ENCODE results near the gene TXNL4B.
"Not testable (repeated sequence)": the region's sequence is repeated elsewhere in the genome, so short reads cannot be mapped to it uniquely, and the experiment has no call there.

The TXNL4B gene

DNA sequence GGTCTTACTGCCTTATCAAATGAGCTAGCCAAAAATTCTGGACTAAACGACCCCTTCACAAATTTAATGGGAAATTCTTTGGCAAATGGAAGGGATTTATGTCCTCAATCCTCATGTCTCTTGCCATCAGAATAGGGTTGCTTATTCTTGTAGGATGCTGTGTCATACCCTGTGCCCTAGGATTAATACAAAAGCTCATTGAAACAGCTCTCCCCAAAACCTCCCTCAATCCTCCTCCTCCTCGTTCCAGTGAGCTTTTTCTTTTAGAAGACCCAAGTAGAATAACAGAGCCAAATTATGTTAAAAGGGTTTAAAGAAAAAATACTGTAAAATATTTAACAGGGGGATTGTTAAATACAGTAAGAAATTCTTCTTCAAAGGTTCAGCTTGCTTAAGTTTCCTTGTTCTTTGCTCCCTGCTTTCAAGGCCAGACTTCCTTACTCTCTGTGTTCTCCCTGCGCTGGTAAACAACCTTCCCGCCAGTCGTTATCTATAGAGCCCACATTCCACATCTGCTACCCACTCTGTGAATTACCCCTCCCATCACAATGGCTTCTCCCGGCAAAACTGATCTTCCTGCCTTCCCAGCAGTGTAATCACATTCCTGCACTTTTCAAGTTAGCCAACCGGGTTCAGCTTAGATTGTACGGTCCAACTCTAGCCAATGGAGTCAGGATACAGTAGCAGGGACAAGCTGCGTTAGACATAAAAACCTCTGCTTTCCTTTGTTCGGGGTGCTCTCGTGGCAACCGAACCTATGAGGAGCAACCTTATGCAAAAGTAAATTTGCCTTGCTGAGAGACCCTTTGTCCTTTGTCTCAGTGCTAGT, 20.7 kb downstream of the TXNL4B start:
- no peak for DNase-seq

DNA sequence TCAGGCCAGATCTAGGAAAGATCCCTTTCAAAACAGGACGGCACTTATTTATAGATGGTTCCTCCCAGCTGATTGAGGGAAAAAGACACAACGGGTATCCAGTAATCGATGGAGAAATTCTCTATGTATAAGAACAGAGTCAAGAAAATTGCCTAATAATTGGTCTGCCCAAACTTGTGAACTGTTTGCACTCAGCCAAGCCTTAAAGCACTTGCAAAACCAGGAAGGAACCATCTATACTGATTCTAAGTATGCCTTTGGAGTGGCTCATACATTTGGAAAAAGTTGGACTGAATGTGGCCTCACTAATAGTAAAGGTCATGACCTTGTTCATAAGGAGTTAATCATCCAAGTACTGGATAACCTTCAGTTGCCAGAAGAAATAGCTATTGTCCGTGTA, 24.5 kb downstream of the TXNL4B start:
- DNase-seq = no peak

- no peak for DNase-seq
These were observed 26.7 kb downstream of the TXNL4B start for GRCh38 chr16:72066747-72067146.

DNA sequence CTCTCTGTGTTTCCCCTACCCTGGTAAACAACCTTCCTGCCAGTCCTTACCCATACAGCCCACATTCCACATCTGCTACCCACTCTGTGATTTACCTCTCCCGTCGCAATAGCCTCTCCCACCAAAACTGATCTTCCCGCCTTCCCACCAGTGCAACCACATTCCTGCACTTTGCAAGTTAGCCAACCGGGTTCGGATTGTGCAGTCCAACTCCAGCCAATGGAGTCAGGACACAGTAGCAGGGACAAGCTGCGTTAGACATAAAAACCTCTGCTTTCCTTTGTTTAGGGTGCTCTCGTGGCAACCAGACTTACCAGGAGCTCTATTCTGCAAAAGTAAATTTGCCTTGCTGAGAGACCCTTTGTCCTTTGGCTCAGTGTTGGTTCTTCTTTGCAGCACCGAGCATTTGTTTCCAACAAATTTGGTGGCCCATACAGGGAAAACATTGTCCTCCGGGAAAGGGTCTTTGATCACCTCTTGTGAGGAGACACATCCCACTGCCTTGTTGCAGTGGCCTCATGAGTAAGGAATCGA, 29.0 kb downstream of the TXNL4B start:
- no peak for DNase-seq

- no peak for DNase-seq
These were observed 31.9 kb downstream of the TXNL4B start for GRCh38 chr16:72061564-72061963.

GRCh38 chr16:72060405-72060804, 33.0 kb downstream of the TXNL4B start:
- DNase-seq = no peak

GRCh38 chr16:72059060-72059459, 34.4 kb downstream of the TXNL4B start:
- not testable (repeated sequence) for DNase-seq

DNA sequence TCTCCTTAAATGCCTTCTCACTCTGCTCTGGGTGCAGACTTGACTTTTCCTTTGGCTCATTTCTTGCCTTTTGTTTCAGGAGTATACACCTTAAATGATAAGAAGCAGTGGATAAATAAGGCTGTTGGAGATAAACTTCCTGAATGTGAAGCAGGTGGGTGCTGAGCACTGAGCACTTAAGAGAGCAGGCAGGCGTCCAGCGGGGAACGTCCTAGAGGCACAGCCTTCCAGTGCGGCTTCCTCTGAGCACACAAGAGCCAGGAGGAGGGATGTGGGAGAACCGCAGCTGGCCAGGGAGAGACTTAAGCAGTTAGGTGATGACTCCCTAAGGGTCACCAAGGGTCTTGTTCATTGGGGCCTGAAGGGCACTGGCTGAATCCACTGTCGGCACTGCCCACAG, 36.1 kb downstream of the TXNL4B start:
- DNase-seq = not testable (repeated sequence)

DNA sequence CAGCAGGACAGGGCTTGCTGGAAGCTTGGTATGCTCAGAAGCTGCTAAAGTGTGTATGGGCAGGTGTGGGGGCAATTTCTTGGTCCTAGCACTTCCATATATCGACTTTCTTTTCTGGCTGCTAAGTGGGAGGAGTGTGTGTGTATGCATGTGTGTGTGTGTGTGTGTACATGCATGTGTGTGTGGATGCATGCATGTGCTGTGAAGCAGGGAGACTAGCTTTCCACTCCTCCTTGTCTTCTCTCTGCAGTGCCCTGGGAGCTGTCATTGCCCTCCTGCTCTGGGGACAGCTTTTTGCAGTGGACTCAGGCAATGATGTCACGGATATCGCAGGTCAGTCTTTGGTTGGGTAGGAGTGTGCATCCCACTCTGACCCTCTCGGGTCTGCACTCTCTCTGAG, 37.5 kb downstream of the TXNL4B start:
- no peak for DNase-seq

- not testable (repeated sequence) for DNase-seq
These were observed 39.1 kb downstream of the TXNL4B start, which contains the start of gene HP for GRCh38 chr16:72054254-72054847. HP (plus strand) TSS chr16:72054505; CDS start chr16:72054653, 148 bp downstream.

- no peak for DNase-seq
These were observed 41.6 kb downstream of the TXNL4B start for GRCh38 chr16:72051818-72052217.

- DNase-seq = no peak
These were observed 42.5 kb downstream of the TXNL4B start for GRCh38 chr16:72050769-72051464.

DNA sequence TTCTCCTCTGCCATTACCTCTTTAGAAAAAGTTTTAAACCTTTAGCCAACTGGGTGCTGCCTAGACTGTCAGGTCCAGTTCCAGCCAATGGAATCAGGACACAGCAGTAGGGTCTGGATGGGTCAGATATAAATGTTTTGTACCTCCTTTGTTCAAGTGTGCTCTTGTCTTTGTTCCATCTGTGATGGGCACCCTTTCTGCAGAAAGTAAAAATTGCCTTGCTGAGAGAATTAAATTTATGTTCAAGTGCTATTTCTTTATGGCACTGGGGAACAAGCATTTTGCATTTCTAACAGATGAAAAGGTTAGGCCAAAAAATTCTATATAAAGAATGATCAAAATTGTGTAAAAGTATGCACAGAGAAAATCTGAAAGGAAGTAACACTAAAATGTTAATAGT, 44.3 kb downstream of the TXNL4B start:
- DNase-seq = no peak

GRCh38 chr16:72044825-72045359, 48.5 kb downstream of the TXNL4B start:
- no peak for DNase-seq

DNA sequence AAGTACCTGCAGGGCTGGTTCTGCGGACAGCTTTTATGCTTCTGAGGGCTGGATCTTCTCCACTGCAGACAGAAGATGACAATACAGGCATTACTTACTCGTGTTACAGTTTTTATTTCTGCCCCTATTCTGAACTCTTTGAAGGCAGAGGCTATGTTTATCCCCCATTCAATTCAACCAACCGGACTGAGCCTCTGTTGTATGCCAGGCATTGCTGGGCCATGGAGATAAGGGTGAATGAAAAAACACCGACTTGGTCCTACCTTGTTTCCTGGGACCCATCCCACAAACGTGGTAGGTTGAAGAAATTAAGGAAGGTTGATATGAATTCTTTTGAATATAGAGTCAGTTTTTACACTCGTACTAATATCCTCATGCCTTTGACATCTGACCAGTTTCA, 49.1 kb downstream of the TXNL4B start:
- no peak for DNase-seq

GRCh38 chr16:72043539-72043938, 49.9 kb downstream of the TXNL4B start:
- no peak for DNase-seq

DNA sequence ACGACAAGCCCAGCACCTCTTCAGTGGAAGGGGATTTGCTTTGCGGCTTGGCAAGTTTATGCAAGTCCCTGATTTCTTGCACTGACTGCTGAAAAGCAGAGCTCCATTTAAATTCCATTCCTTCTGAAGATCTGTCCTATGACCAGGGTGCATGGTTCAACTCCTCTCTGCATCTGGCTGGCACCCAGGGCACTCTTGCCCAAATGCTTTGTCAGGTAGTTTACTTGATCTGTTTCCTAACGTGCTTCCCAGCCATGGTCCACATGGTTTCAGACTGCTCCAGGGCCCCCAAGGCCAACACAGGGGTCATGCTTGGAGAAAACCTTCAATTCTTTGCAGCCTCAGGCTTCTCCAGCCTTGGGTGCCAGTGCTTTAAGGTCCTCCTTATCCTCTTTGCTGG, 50.4 kb downstream of the TXNL4B start:
- DNase-seq = no peak

DNA sequence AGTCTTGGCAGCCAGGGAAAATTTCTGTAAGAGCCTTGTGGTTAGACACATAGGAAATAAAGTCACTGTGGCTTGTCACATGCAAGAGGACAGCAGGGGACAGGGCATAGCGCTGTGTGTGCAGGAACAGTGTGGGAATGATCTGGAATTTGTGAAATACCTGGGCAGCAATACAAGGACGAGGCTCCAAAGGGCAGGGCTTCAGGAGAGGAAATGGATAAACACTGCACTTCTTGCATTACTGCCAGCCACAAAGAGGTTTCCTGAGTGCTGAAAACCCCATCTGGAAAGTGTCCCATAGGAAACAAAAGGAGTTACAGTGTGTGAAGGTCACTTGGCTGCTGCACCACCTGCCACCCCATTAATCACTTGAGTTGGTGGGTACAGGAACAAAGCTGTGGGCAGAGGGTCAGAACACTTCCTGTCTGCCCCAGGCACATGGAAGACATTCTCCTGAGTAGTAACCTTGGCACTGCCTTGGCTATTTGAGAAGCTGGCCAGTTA, 51.2 kb downstream of the TXNL4B start:
- no peak for DNase-seq

DNA sequence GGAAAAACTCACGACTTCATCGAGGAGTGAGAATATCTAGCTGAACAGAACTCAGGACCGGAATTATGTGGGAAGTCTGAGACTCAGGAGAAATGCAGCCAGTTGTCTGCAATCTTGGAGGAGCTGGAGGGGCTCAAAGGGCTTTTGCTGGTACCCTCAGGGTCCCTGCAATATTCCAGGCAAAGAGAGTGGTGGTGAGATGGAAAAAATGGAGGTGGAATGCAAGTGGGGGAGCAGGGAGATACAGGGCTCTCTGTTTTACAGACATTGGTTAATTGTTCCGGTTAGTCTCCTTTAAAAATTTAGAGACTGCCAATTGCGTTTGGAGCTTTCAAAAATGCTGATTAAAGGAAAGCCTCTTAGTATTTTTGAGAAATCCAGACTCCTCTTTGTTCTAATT, 57.3 kb downstream of the TXNL4B start:
- DNase-seq = no peak
